K562 (cell line): ENCODE measurements around the gene TPGS1. TPM values are rescaled to one million over a fixed set of nuclear protein-coding genes. Genes with fewer than 3 reads are reported as not detected.

Experiments
- ATAC-seq: fragments of 200-7000 bp; cut with Tn5 transposase; 3 replicates; pipeline ENCODE4 v1.9.1; 2020; ENCODE audit warnings: moderate library complexity
- BruUV-seq: library from RNA; stranded (reverse); fragments of 400-500 nt; replicated peaks from 2 replicates; lab custom pipeline; 2021; lab: Mats Ljungman, UMichigan
- CTCF ChIA-PET: fragments of 300-600 bp; formaldehyde crosslinking; extraction: SDS; loops from one replicate; lab custom pipeline; 2021; ENCODE audit warnings: low intra/inter-chr PET ratio; lab: Yijun Ruan, JAX
- POLR2A ChIA-PET: fragments of 300-600, 350-650 bp; sonication (Branson Sonifier 250); formaldehyde crosslinking; extraction: SDS; loops from one replicate; lab custom pipeline; 2021; ENCODE audit warnings: antibody characterized with exemption, inconsistent platforms; lab: Yijun Ruan, JAX
- DNase-seq, 4 experiments: peaks; one replicate each; pipeline versions ENCODE4 v3.0.0 to v3.0.0-alpha.2; 2011 to 2018; ENCODE audit warnings: low spot score in 3 of 4, mixed read lengths in 3 of 4; ENCODE audit errors: extremely low read depth in 1 of 4
- FAIRE-seq: peaks from 2 replicates; lab custom pipeline; 2011; peaks lifted over from hg19 to GRCh38; lab: Jason Lieb, UNC
- H2AFZ ChIP-seq: 2 replicates; pipeline ENCODE4 v1.6.0; 2011; ENCODE audit warnings: low read depth, low read length, control low read depth, inconsistent platforms
- H3K27ac ChIP-seq: fragments of 200-600 bp; 3 replicates; pipeline ENCODE4 v1.8.0; 2011; ENCODE audit warnings: low read depth, mild to moderate bottlenecking, control low read depth, inconsistent platforms, low read length, moderate library complexity, mixed read lengths; ENCODE audit errors: extremely low read depth
- H3K27me3 ChIP-seq, 2 experiments: fragments of 300-600 bp in 1 of 2; 2 replicates in 1 of 2; 3 replicates in 1 of 2; pipeline versions ENCODE4 v1.6.0 to v1.8.0; 2011; ENCODE audit warnings: inconsistent platforms in 2 of 2, low read length in 2 of 2, mild to moderate bottlenecking in 1 of 2, mixed read lengths in 1 of 2, moderate library complexity in 1 of 2; ENCODE audit not compliant: control insufficient read depth in 2 of 2, insufficient read depth in 2 of 2
- H3K36me3 ChIP-seq: fragments of 300-600 bp; 3 replicates; pipeline ENCODE4 v1.8.0; 2011; ENCODE audit warnings: mild to moderate bottlenecking, low read length, inconsistent platforms; ENCODE audit not compliant: control insufficient read depth, insufficient read depth
- H3K4me1 ChIP-seq, 2 experiments: fragments of 200-600 bp in 1 of 2; replicated peaks in 1 of 2; 2 replicates in 1 of 2; 3 replicates in 1 of 2; pipeline versions ENCODE4 v1.5.1 to v1.8.0; 2011; ENCODE audit warnings: inconsistent platforms in 2 of 2, low read length in 2 of 2, mild to moderate bottlenecking in 1 of 2, mixed read lengths in 1 of 2, moderate library complexity in 1 of 2; ENCODE audit not compliant: control insufficient read depth in 2 of 2, insufficient read depth in 2 of 2
- H3K4me2 ChIP-seq: 2 replicates; pipeline ENCODE4 v1.6.1; 2011; ENCODE audit warnings: low read length, control low read depth, inconsistent platforms, mixed read lengths; ENCODE audit not compliant: insufficient read depth
- H3K4me3 ChIP-seq: fragments of 200-600 bp; sonication (generic), shearing (Covaris generic); 2 replicates; pipeline ENCODE4 v1.5.1; 2016; ENCODE audit warnings: control low read depth, inconsistent platforms
- H3K79me2 ChIP-seq: fragments of 200-600 bp; 3 replicates; pipeline ENCODE4 v1.8.0; 2011; ENCODE audit warnings: low read length, inconsistent platforms; ENCODE audit not compliant: control insufficient read depth, insufficient read depth
- H3K9ac ChIP-seq, 2 experiments: 2 replicates each; pipeline versions ENCODE4 v1.6.0 to v1.6.1; 2011; ENCODE audit warnings: low read depth in 2 of 2, low read length in 2 of 2, control low read depth in 1 of 2, inconsistent platforms in 1 of 2, mild to moderate bottlenecking in 1 of 2, mixed read lengths in 1 of 2; ENCODE audit not compliant: insufficient read depth in 1 of 2
- H3K9me1 ChIP-seq: one replicate; pipeline ENCODE4 v1.6.0; 2011; ENCODE audit warnings: inconsistent platforms, mild to moderate bottlenecking, low read length, moderate library complexity; ENCODE audit not compliant: control insufficient read depth, insufficient read depth
- H3K9me3 ChIP-seq: replicated peaks from 2 replicates; pipeline ENCODE4 v1.5.1; 2011; ENCODE audit warnings: low read depth, low read length, inconsistent platforms; ENCODE audit not compliant: control insufficient read depth, insufficient read depth
- H4K20me1 ChIP-seq: replicated peaks from 2 replicates; pipeline ENCODE4 v1.6.1; 2011; ENCODE audit warnings: low read length, inconsistent platforms, mixed read lengths; ENCODE audit not compliant: control insufficient read depth, insufficient read depth
- ARHGAP35 ChIP-seq: fragments of 450-650 bp; IDR thresholded peaks from 2 replicates; pipeline ENCODE4 v1.6.1; 2018; ENCODE audit not compliant: partially characterized antibody
- KLF1 ChIP-seq: fragments of 450-650 bp; IDR thresholded peaks from 2 replicates; pipeline ENCODE4 v1.6.1; 2016; ENCODE audit warnings: missing genetic modification characterization, missing compliant biosample characterization
- OTX1 ChIP-seq: fragments of 450-650 bp; formaldehyde crosslinking; IDR thresholded peaks from 2 replicates; pipeline ENCODE4 v1.4.0; 2022; ENCODE audit warnings: mild to moderate bottlenecking
- POLR2G ChIP-seq: fragments of 200-400 bp; formaldehyde crosslinking; IDR thresholded peaks from 2 replicates; pipeline ENCODE4 v1.6.1; 2017; ENCODE audit warnings: low read depth, mild to moderate bottlenecking, antibody characterized with exemption, low read length, moderate library complexity
- RAD21 ChIP-seq, 2 experiments: fragments of 250-450 bp in 1 of 2; fragments of 450-650 bp in 1 of 2; sonication (Bioruptor Pico) in 1 of 2; formaldehyde crosslinking in 1 of 2; IDR thresholded peaks in 1 of 2; conservative IDR thresholded peaks in 1 of 2; 2 replicates each; pipeline versions ENCODE4 v1.4.0 to v1.8.0; 2020 to 2022; ENCODE audit warnings: mild to moderate bottlenecking in 2 of 2, moderate library complexity in 1 of 2
- RBM14 ChIP-seq: fragments of 200-400 bp; formaldehyde crosslinking; IDR thresholded peaks from 2 replicates; pipeline ENCODE4 v1.6.1; 2018; ENCODE audit warnings: low read depth, mild to moderate bottlenecking, low read length, moderate library complexity, borderline replicate concordance; ENCODE audit not compliant: insufficient read depth
- SUPT5H ChIP-seq: fragments of 450-650 bp; IDR thresholded peaks from 2 replicates; pipeline ENCODE4 v1.6.1; 2016
- WGBS: fragments of 100-300 bp; shearing (Covaris generic); methylation state at CpG from one replicate; pipeline ENCODE4 v1.1.6; 2016; ENCODE audit warnings: low coverage, mixed read lengths; ENCODE audit not compliant: insufficient coverage; ENCODE audit errors: missing lambda C conversion rate; 5-methylcytosine and 5-hydroxymethylcytosine counted together
- in situ Hi-C: fragments of 300-500 bp; cut with MboI; formaldehyde crosslinking; loops from 4 replicates; pipeline ENCODE4 v1.15.0; 2018; ENCODE audit warnings: inconsistent platforms, mixed read lengths
- intact Hi-C: fragments of 100-400 bp; cut with micrococcal nuclease; formaldehyde crosslinking; loops from 2 replicates; pipeline ENCODE4 v1.14.2; 2022
- polyA plus RNA-seq, 8 experiments: library from polyadenylated mRNA; depleted of rRNA in 4 of 8; stranded (reverse) in 5 of 8; unstranded in 3 of 8; fragments of >200 nt; fragmentation: Nextera tagmentation in 2 of 8; fragmentation: Illumina TruSeq in 1 of 8; extraction: Ambion mirVana in 2 of 8; extraction: Trizol in 1 of 8; gene quantifications; 2 replicates each; pipeline versions ENCODE4 v1.2.1 to v1.2.3, GENCODE V29; 2011 to 2014; ENCODE audit warnings: inconsistent platforms in 1 of 8, missing spikeins in 1 of 8
- total RNA-seq, 7 experiments: library from RNA; depleted of rRNA in 6 of 7; stranded (reverse); fragments of >200 nt in 6 of 7; fragmentation: Illumina TruSeq in 2 of 7; extraction: Trizol in 2 of 7; gene quantifications; 2 replicates each; pipeline versions ENCODE4 v1.2.1 to v1.2.3, GENCODE V29; 2011 to 2021; ENCODE audit warnings: low replicate concordance in 1 of 7
- TF ChIP-seq, protein P1 (sequence below): fragments of 450-650 bp; IDR thresholded peaks from 2 replicates; pipeline ENCODE4 v1.7.1; 2018; ENCODE audit warnings: mild to moderate bottlenecking, low read depth; ENCODE audit not compliant: partially characterized antibody
- TF ChIP-seq, protein P2 (sequence below): sonication (generic); formaldehyde crosslinking; IDR thresholded peaks from 2 replicates; pipeline ENCODE4 v1.8.1; 2023; ENCODE audit warnings: mild to moderate bottlenecking, missing genetic modification reagents
- TF ChIP-seq, protein P3 (sequence below): fragments of 250-450 bp; sonication (Bioruptor Pico); IDR thresholded peaks from 2 replicates; pipeline ENCODE4 v1.4.0; 2020; ENCODE audit warnings: mild to moderate bottlenecking, moderate library complexity

The TPGS1 gene
- total and polyA plus RNA-seq, 9 of the 15 experiments (the other 6 are each of a cell fraction or from before 2014, with no cell fraction given): 0.30 to 31.6 (median 1.2) TPM; not detected in 2

- H3K4me1 ChIP-seq: peaks cover 8 to 45% of the 10 kb centered on the region in 2 experiments
- no peak overlapping the region for H3K27ac ChIP-seq
- no TSS peak for BruUV-seq
- no peak for TF ChIP-seq ARHGAP35
- no peak for TF ChIP-seq KLF1 (tag)
- peak; percentile 70 for TF ChIP-seq POLR2G
- no peak for TF ChIP-seq RAD21 (CRISPR knock-in tag; conservative IDR thresholded peaks at IDR 0.05 in 1 of 2, IDR thresholded peaks at IDR 0.05 in 1 of 2)
- TF ChIP-seq, protein P1, sequence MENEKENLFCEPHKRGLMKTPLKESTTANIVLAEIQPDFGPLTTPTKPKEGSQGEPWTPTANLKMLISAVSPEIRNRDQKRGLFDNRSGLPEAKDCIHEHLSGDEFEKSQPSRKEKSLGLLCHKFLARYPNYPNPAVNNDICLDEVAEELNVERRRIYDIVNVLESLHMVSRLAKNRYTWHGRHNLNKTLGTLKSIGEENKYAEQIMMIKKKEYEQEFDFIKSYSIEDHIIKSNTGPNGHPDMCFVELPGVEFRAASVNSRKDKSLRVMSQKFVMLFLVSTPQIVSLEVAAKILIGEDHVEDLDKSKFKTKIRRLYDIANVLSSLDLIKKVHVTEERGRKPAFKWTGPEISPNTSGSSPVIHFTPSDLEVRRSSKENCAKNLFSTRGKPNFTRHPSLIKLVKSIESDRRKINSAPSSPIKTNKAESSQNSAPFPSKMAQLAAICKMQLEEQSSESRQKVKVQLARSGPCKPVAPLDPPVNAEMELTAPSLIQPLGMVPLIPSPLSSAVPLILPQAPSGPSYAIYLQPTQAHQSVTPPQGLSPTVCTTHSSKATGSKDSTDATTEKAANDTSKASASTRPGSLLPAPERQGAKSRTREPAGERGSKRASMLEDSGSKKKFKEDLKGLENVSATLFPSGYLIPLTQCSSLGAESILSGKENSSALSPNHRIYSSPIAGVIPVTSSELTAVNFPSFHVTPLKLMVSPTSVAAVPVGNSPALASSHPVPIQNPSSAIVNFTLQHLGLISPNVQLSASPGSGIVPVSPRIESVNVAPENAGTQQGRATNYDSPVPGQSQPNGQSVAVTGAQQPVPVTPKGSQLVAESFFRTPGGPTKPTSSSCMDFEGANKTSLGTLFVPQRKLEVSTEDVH: peak; percentile 23
- 0 out of 2 replicates have a peak, but pooled peaks have one; percentile 14 for TF ChIP-seq SUPT5H
- TF ChIP-seq, protein P2, sequence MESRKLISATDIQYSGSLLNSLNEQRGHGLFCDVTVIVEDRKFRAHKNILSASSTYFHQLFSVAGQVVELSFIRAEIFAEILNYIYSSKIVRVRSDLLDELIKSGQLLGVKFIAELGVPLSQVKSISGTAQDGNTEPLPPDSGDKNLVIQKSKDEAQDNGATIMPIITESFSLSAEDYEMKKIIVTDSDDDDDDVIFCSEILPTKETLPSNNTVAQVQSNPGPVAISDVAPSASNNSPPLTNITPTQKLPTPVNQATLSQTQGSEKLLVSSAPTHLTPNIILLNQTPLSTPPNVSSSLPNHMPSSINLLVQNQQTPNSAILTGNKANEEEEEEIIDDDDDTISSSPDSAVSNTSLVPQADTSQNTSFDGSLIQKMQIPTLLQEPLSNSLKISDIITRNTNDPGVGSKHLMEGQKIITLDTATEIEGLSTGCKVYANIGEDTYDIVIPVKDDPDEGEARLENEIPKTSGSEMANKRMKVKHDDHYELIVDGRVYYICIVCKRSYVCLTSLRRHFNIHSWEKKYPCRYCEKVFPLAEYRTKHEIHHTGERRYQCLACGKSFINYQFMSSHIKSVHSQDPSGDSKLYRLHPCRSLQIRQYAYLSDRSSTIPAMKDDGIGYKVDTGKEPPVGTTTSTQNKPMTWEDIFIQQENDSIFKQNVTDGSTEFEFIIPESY (CRISPR knock-in tag): peak; percentile 37; the same call in 1 of the 2 replicates
- TF ChIP-seq, protein P3, sequence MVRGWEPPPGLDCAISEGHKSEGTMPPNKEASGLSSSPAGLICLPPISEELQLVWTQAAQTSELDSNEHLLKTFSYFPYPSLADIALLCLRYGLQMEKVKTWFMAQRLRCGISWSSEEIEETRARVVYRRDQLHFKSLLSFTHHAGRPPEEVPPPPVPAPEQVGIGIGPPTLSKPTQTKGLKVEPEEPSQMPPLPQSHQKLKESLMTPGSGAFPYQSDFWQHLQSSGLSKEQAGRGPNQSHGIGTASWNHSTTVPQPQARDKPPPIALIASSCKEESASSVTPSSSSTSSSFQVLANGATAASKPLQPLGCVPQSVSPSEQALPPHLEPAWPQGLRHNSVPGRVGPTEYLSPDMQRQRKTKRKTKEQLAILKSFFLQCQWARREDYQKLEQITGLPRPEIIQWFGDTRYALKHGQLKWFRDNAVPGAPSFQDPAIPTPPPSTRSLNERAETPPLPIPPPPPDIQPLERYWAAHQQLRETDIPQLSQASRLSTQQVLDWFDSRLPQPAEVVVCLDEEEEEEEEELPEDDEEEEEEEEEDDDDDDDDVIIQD: no peak
- 0 out of 2 replicates have a peak, but pooled peaks have one; percentile 58 for TF ChIP-seq RBM14
- TF ChIP-seq OTX1: no peak
- no peaks in the 10 kb centered on the region for H3K9me1 ChIP-seq
- no peak overlapping the region for H3K4me2 ChIP-seq
- H3K36me3 ChIP-seq: peaks cover 44% of the 10 kb centered on the region; the same call in 2 of the 3 replicates
- H3K4me3 ChIP-seq: no peak overlapping the region
- WGBS: 89% methylated on average over 26 of the region's 34 CpGs
- FAIRE-seq (no peak), ATAC-seq (peak; percentile 12), DNase-seq (no peak)
- H3K9ac ChIP-seq: peak overlapping the region in 1 of 2 experiments; percentile 17; a peak in 1 of 4 replicates
- no peaks in the 10 kb centered on the region for H3K9me3 ChIP-seq
- ChIA-PET CTCF (no interaction called here), POLR2A (interaction anchor here (0.6 to 1.5 kb wide), 8 partner anchors 9 to 931 kb away, joined by 3 to 12 read pairs (median 3); partner anchors contain the start of gene CDC34)
- H3K27me3 ChIP-seq: no peaks in the 10 kb centered on the region
- H3K79me2 ChIP-seq: no peaks in the 10 kb centered on the region
- intact Hi-C loops (no loop called here), in situ Hi-C loops (no loop called here)
- no peaks in the 10 kb centered on the region; the same call in 1 of the 2 replicates for H4K20me1 ChIP-seq
- H2AFZ ChIP-seq: no peak overlapping the region
Measured at GRCh38 chr19:542173-542866, 35.0 kb downstream of the TPGS1 start.
